ENCODE results near the gene DOCK10.

DNA sequence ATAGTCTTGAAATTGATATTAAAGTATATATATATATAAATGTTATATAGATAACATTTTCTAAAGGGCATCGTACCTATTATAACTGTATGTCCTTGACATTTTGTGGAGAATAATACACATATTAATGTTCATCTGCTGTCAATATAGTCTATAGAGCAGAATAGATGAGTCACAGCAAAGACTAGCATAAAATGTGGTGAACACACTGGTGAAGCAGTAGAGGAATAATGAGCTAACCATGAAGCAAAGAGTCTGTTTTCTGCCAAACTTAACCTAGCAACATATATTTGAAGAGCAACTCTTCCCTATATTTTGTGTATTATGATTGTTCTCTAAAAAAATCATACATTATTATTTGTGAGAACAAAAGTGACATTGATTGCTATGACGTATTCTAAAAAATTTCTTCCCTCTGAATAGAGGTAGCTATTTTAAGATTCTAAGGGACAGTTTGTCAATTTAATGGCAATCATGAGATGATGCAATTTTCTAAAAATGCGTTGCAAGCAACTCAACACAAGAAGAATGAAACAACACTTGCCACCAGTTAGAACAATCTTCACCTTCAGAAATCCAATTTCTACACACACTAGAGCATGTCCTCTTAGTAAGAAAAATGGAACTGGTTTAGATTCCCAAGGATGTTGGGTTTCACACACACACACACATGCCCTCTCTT lies 22.0 kb downstream of the DOCK10 start:
- TF ChIP-seq POLR2A (IDR thresholded peaks at IDR 0.05; ENCODE audit: low read length) (no peak), GATA1 (IDR thresholded peaks at IDR 0.05; ENCODE audit: low read depth, low read length) (no peak)

Data from erythroblast (primary cell).